Bone marrow (tissue), 2 donors: ENCODE measurements around the gene SLC25A17.

Source experiments
- DNase-seq, 2 donors: peaks; one replicate each; lab custom pipeline; 2025; lab: John Stamatoyannopoulos, UW

The SLC25A17 gene

GRCh38 chr22:40758390-40758789 is 60.8 kb downstream of the SLC25A17 start:
- DNase-seq, result no peak

DNA sequence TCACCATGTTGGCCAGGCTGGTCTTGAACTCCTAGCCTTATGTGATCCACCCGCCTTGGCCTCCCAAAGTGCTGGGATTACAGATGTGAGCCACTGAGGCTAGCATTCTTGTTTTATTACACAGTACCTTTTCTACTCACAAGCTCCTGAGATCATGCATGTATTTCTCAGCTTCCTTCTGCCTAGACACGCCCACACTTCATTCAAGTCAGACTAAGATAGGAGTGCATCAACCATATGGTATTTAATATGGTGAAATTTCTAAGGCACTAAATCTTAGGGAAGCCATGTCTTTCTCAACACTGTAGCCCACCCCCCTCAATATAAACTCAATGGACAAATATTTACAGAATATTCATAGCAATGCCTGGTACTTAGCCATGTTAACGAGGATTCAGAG is 62.1 kb downstream of the SLC25A17 start:
- DNase-seq, result no peak

DNA sequence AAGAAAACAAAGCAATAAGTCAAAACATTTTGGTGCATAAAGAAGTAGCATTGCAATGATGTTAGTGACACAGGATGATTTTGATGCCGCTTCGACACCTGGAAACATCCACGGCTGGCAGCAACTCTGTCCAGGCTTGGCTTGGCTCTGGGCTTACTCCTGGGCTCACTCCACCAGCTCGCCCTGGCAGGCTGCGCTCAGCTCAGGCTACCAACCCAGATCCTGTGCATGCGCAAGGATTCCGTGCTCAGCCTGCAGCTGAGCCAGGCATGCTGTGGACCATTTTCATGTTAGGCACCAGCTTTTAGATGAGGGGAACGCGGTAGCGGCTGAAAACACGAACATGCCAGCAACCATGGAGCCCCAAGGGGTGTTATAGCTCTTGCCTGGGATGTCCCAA is 66.0 kb downstream of the SLC25A17 start:
- DNase-seq, result no peak

DNA sequence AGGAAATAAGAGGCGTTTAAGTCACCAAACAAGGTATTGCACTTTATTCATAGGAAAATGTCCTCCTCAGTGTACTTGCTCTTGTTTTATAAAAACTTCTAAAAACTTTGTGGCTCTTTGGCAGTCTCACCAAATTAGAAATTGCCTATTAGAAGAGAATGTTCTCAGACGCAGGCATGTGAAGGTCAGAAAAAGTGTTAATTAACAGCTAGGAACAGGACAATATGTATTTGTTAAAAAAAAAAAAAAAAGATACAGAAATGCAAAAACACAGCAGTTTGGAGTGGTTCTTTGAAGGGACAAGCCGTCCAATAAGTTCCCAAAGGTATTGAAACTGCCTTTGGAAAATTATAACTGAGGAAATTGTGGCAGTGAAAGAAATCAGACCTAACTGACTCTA is 67.9 kb downstream of the SLC25A17 start:
- DNase-seq, result no peak

GRCh38 chr22:40749829-40750228 is 69.3 kb downstream of the SLC25A17 start:
- no peak for DNase-seq

DNA sequence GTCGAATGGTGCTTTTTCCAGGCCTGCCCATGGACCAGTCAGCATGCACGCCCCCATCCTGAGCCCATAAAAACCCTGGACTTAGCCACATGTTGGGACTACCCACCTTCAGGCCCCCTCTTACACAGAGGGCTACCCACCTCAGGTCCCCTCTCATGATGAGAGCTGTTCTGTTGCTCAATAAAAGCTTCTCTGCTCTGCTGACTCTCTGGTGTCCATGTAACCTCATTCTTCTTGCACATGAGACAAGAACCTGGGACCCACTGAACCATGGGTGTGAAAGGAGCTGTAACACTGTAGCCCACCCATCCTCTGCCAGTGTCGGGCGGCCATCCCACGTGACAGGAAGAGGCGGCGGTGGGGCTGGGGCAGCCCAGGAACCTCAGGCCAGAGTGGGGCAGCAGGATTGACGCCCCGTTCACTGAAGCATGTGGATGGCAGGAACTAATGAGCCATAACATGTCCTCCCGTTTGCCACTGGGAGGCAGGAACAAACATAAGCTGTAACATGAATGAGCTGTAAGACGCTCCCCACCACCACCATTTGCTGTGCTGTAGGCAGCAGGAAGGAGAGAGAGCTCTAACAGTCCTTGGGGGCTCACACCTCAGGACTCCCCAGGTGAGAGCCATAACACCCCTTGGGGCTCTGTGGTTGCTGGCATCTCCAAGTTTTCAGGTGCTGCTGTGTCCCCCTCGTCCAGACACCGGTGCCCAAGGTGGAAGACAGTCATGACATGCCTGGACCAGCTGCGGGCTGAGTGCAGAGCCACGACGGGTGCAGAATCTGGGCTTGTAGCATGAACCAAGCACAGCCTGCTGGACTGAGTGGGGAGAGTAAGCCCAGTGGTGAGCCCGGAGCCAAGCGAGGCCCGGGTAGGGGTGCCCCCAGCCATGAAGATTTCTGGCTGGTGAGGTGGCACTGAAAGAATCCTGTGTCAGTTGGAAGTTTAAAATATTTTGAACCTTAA is 70.5 kb downstream of the SLC25A17 start:
- no peak for DNase-seq

DNA sequence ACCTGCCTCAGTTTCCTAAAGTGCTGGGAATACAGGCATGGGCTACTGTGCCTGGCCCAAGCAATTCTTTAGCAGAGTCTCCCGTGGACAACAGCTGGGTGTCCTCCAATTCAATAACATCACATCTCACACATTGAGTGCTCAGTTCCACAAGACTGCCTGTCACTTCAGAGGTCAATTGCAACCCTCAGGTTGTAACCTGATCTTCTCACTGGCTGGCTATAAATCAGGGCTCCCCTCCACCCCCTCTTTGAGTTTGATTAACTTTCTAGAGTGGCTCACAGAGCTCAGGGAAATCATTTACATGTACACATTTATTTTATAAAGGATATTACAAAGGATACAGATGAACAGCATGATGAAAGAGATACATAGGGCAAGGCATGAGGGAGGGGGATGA is 71.8 kb downstream of the SLC25A17 start:
- no peak for DNase-seq

GRCh38 chr22:40746428-40747220 is 72.5 kb downstream of the SLC25A17 start:
- no peak for DNase-seq

- DNase-seq, result no peak
These were observed 75.4 kb downstream of the SLC25A17 start for GRCh38 chr22:40743768-40744167.

DNA sequence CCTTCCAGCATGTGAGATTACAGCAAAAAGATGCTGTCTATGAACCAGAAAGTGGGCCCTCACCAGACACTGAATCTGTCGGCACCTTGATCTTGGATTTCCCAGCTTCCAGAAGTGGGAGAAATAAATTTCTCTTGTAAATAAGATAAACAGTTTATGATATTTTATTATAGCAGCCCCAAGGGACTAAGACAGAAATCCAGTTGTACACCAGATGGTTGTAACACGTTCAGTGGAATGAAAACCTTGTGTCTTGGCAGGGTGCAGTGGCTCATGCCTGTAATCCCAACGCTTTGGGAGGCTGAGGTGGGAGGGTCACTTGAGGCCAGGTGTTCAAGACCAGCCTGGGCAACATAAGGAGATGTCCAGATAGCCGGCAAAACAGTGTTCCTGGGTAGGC is 78.0 kb downstream of the SLC25A17 start:
- no peak for DNase-seq

DNA sequence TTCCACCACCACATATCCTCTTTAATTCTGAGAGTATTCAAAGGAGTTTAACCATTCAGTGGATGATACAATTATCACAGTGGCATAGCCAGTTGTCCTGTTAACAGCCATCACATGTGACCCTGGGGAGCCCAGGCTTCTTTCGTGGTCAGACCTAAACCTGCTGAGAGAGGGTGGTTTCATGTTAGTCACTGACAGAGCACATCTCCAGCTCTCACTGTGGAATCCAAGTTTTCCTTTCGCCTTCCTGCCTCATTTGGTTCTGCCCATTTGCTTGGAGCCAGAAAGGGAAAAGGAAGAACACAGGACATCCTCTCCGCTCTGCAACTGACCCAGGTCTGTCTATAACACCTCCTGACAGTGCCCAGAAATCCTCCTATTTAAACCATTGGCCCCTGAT is 79.4 kb downstream of the SLC25A17 start:
- DNase-seq, result no peak

- no peak for DNase-seq
These were observed 85.2 kb downstream of the SLC25A17 start for GRCh38 chr22:40733919-40734318.

DNA sequence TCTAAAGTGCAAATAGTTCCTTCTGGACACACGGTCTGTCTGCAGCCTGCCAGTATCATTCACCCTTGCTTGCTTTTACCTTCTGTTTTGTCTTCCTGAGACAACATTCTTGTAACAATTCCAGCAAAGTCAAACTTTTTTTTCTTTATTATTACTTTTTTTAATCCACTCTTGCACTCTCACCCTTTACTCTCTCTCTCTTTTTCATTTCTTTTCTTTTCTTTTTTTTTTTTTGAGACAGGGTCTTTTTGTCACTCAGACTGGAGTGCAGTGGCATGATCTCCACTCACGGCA is 86.2 kb downstream of the SLC25A17 start:
- DNase-seq, result no peak

DNA sequence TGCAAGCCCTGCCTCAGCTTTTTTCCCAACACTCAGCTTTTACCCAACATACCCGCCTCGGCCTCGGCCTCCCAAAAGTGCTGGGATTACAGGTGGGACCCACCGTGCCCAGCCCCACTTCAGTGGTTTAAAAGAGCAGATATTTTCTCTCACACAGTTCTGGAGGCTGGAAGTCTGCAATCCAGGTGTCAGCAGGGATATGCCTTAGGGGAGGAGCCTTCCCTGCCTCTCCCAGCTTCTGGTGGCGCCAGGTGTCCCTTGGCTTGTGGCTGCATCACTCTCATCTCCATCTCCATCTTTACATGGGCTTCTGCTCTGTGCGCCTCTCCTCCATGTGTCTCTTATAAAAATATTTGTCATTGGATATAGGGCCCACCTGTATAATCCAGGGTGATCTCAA is 89.9 kb downstream of the SLC25A17 start:
- no peak for DNase-seq

DNA sequence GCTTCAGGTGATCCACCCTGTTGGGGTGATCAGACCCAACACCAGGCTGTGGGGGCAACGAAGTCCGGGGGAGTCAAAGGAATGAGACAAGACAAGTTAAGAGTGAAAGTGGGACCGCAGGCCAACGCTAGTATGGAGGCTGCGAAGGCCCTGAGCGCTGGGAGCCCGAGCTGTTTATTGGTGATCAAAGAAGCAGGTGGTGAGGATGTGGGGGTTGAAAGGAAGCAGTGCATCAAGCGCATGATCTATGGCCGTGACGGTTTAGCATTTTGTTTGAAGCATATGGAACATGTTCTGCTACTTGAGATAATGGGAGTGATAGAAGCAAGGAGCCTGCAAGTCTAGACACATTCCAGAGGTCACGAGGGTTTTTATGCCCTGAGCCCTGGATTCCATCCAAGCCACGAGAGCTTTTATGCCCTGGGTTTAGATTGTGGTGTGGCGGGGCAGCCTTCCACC is 90.4 kb downstream of the SLC25A17 start:
- DNase-seq, result peak in 1 of 2 donors; percentile 55

DNA sequence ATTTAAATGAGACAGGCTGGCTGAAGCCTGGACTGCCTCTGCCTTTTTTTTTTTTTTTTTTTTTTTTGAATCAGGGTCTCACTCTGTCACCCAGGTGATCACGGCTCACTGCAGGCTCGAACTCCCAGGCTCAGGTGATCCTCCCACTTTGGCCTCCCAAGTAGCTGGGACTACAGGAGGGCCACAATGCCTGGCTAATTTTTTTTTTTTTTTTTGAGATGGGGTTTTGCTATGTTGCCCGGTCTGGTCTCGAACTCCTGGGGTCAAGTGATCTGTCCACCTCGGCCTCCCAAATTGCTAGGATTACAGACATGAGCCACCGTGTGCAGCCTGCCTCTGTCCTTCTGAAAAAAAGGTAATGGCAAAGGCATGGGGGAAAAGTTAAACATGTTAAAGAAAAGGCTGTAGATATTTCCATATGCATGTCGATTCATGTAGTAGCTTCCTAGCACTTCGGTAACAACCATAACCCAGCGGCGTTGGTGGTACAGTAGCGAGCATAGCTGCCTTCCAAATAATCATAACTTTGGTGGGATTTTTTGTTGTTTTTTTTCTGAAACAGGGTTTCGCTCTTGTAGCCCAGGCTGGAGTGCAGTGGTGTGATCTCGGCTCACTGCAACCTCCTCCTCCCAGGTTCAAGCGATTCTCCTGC is 91.1 kb downstream of the SLC25A17 start:
- DNase-seq, result no peak

GRCh38 chr22:40727070-40727963 is 91.8 kb downstream of the SLC25A17 start:
- no peak for DNase-seq

GRCh38 chr22:40726514-40726913 is 92.6 kb downstream of the SLC25A17 start:
- peak in 1 of 2 donors; percentile 83 for DNase-seq

DNA sequence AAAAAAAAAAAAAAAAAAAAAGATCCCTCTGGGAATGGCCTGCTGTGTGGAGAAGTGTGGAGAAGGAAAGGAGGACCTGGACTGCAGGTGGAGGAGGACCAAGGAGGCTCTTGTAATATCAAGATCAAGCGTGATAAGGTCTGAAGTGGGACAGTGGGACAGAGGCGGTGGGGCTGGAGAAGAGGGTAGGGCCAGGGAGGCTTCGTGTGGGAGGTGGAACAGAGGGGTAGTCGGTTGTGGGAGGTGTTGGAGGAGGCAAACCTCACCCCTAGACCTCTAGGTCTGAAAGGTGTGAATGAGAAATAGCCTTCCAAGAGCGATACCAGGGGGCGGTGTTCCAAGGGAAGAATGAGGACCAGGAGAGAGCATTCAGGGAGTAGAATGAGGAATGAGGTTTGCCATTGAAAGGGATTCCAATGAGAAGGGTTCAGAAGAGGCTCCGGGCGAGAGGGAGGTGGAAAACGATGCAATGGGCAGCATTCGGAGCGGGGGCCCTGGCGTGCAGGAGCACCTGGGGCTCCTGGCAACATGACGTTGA is 95.7 kb downstream of the SLC25A17 start:
- DNase-seq, result no peak

DNA sequence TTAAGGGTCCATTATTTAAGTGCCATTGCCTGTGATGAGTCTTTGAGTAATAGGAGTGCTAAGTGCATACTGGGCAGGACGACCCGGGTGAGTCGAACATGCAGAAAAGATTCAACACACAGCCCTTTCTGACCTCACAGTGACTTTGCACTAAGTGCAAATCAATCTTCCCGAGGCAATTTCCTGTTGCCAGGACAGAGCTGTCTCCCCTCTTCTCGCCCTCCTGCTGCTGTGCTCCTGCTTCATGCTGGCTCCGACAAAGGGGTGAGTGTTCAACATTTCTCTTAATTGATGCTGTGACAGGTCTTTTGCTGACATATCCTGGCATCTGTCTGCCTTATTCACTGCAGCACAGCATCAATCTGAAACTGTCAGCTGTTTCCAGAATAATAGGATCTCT is 97.9 kb downstream of the SLC25A17 start:
- peak in 1 of 2 donors; percentile 56 for DNase-seq

- DNase-seq, result no peak
These were observed 98.4 kb downstream of the SLC25A17 start for GRCh38 chr22:40720538-40721256.
